Calu3 (cell line): ENCODE data around the gene RLBP1. TPM values are rescaled to one million over a fixed set of nuclear protein-coding genes. Genes with fewer than 3 reads are reported as not detected.

Experiments used
- BruUV-seq: library from RNA; stranded (reverse); fragments of 400-500 nt; replicated peaks from 2 replicates; lab custom pipeline; 2021; lab: Mats Ljungman, UMichigan
- CTCF ChIA-PET: fragments of 300-600 bp; sonication (Branson Sonifier 250); formaldehyde crosslinking; loops from one replicate; lab custom pipeline; 2022; ENCODE audit warnings: antibody characterized with exemption; lab: Charles Lee
- DNase-seq: peaks from one replicate; pipeline ENCODE4 v3.0.0; 2022
- H3K27ac Mint-ChIP-seq: one replicate; pipeline ENCODE4 v1.8.0; 2022; ENCODE audit warnings: mixed read lengths; ENCODE audit not compliant: unreplicated experiment
- H3K27me3 Mint-ChIP-seq: one replicate; pipeline ENCODE4 v1.8.0; 2022; ENCODE audit warnings: mixed read lengths; ENCODE audit not compliant: unreplicated experiment
- H3K36me3 Mint-ChIP-seq: one replicate; pipeline ENCODE4 v1.8.0; 2022; ENCODE audit warnings: mild to moderate bottlenecking, moderate library complexity, mixed read lengths; ENCODE audit not compliant: insufficient read depth, unreplicated experiment
- H3K4me1 Mint-ChIP-seq: one replicate; pipeline ENCODE4 v1.8.0; 2022; ENCODE audit warnings: mild to moderate bottlenecking, low read depth, mixed read lengths; ENCODE audit not compliant: unreplicated experiment
- H3K4me3 Mint-ChIP-seq: one replicate; pipeline ENCODE4 v1.8.0; 2022; ENCODE audit warnings: mild to moderate bottlenecking, low read depth, moderate library complexity, mixed read lengths; ENCODE audit not compliant: unreplicated experiment
- H3K9me3 Mint-ChIP-seq: one replicate; pipeline ENCODE4 v1.8.0; 2022; ENCODE audit warnings: low read depth, mixed read lengths; ENCODE audit not compliant: unreplicated experiment
- intact Hi-C: fragments of 100-400 bp; cut with micrococcal nuclease; formaldehyde crosslinking; loops from one replicate; pipeline ENCODE4 v1.10.0; 2022; ENCODE audit not compliant: unreplicated experiment
- total RNA-seq: library from RNA; stranded (reverse); gene quantifications from 2 replicates; pipeline ENCODE4 v1.2.3, GENCODE V29; 2022
- TF ChIP-seq, protein P1 (sequence below): fragments of 200-600 bp; IDR thresholded peaks from one replicate; pipeline ENCODE4 v1.8.0; 2022; ENCODE audit warnings: antibody characterized with exemption; ENCODE audit not compliant: unreplicated experiment

Gene RLBP1
- total RNA-seq, 1 experiment from 2014 or later = not detected

GRCh38 chr15:89192766-89193165, 28.6 kb downstream of the RLBP1 start:
- no peaks in the 10 kb centered on the region for H3K9me3 Mint-ChIP-seq
- no peaks in the 10 kb centered on the region for H3K27me3 Mint-ChIP-seq
- H3K27ac Mint-ChIP-seq = no peak overlapping the region
- H3K36me3 Mint-ChIP-seq = peaks cover 64% of the 10 kb centered on the region
- no TSS peak for BruUV-seq
- H3K4me1 Mint-ChIP-seq = peaks cover 23% of the 10 kb centered on the region
- intact Hi-C loops = no loop called here
- CTCF ChIA-PET = no interaction called here
- no peak overlapping the region for H3K4me3 Mint-ChIP-seq
- TF ChIP-seq, protein P1, sequence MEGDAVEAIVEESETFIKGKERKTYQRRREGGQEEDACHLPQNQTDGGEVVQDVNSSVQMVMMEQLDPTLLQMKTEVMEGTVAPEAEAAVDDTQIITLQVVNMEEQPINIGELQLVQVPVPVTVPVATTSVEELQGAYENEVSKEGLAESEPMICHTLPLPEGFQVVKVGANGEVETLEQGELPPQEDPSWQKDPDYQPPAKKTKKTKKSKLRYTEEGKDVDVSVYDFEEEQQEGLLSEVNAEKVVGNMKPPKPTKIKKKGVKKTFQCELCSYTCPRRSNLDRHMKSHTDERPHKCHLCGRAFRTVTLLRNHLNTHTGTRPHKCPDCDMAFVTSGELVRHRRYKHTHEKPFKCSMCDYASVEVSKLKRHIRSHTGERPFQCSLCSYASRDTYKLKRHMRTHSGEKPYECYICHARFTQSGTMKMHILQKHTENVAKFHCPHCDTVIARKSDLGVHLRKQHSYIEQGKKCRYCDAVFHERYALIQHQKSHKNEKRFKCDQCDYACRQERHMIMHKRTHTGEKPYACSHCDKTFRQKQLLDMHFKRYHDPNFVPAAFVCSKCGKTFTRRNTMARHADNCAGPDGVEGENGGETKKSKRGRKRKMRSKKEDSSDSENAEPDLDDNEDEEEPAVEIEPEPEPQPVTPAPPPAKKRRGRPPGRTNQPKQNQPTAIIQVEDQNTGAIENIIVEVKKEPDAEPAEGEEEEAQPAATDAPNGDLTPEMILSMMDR = no peak
- no peak for DNase-seq

GRCh38 chr15:89192136-89192535, 29.2 kb downstream of the RLBP1 start:
- CTCF ChIA-PET = interaction anchor here (0.7 kb wide), 1 partner anchor 165 kb away, joined by 6 read pairs; no protein-coding TSS in a partner anchor
- no TSS peak for BruUV-seq
- Mint-ChIP-seq H3K36me3 (peaks cover 65% of the 10 kb centered on the region), H3K27me3 (no peaks in the 10 kb centered on the region), H3K4me1 (peaks cover 17% of the 10 kb centered on the region), H3K27ac (no peak overlapping the region), H3K9me3 (no peaks in the 10 kb centered on the region), H3K4me3 (no peak overlapping the region)
- no peak for DNase-seq
- intact Hi-C loops = no loop called here
- TF ChIP-seq, protein P1 = no peak

GRCh38 chr15:89187986-89188514, 33.3 kb downstream of the RLBP1 start:
- DNase-seq = no peak
- Mint-ChIP-seq H3K9me3 (no peaks in the 10 kb centered on the region), H3K4me1 (no peaks in the 10 kb centered on the region), H3K27me3 (no peaks in the 10 kb centered on the region), H3K27ac (no peak overlapping the region), H3K4me3 (no peak overlapping the region), H3K36me3 (peaks cover 58% of the 10 kb centered on the region)
- TF ChIP-seq, protein P1 = no peak
- intact Hi-C loops = no loop called here
- CTCF ChIA-PET = interaction anchor here (0.6 kb wide), 2 partner anchors 14 to 19 kb away, joined by 3 to 4 read pairs; no protein-coding TSS in a partner anchor
- BruUV-seq = no TSS peak

GRCh38 chr15:89187301-89187985, 33.9 kb downstream of the RLBP1 start:
- no TSS peak for BruUV-seq
- DNase-seq = no peak
- H3K27ac Mint-ChIP-seq = no peak overlapping the region
- intact Hi-C loops = no loop called here
- no peak overlapping the region for H3K4me3 Mint-ChIP-seq
- CTCF ChIA-PET = interaction anchor here (0.6 kb wide), 1 partner anchor 19 kb away, joined by 4 read pairs; no protein-coding TSS in a partner anchor
- TF ChIP-seq, protein P1 = no peak
- no peaks in the 10 kb centered on the region for H3K27me3 Mint-ChIP-seq
- H3K4me1 Mint-ChIP-seq = no peaks in the 10 kb centered on the region
- H3K36me3 Mint-ChIP-seq = peaks cover 52% of the 10 kb centered on the region
- no peaks in the 10 kb centered on the region for H3K9me3 Mint-ChIP-seq
